GM18909 (cell line): ENCODE measurements around the gene AFDN.

Source experiments
- ATAC-seq: cut with Tn5 transposase; IDR thresholded peaks from one replicate; pipeline ENCODE4 v1.9.1; 2021; ENCODE audit warnings: mild to moderate bottlenecking; ENCODE audit not compliant: unreplicated experiment, poor library complexity

AFDN gene

GRCh38 chr6:167795321-167795811 lies 31.3 kb upstream of the AFDN start:
- ATAC-seq = no peak

GRCh38 chr6:167795874-167796191 lies 30.9 kb upstream of the AFDN start:
- ATAC-seq = no peak

DNA sequence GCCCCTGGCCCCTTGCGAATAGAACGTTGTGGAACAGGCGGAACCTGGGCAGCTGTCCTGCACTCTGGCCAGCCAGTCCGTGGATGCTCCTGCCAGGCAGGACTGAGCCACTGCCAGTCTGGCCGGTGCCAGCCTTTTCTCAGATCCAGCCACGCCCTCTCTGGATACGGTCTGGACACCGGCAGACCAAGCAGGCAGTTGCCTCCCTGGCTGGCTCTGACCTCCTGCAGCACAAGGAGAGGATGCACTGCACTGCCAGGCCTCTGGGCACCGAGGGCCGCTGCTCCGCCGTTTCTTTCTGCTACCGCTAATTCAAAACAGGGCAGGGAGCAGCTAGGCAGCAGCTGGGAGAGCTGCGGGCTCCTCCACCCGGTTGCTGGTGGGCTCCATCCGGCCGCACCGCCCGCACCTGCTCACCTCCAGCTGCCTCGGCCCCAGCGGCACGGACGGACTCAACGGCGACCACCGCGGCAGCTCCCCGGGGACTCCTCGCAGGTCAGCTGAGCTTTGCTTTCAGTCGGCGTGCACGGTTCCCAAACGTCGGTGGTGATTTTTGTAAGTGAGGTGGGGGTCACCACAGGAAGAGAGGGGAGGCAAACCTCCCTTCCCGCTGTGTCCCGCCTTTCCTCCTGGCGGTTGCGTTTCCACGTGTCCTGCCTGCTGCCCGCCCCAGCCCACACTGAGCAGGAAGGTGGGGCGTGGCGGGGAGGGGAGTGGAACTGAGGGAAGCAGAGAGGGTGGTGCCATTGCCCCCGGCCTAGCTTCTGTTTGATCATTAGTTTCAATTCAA lies 30.3 kb upstream of the AFDN start:
- ATAC-seq = no peak

- no peak for ATAC-seq
These were observed 29.7 kb upstream of the AFDN start for GRCh38 chr6:167797011-167797471.

GRCh38 chr6:167797476-167798265 lies 29.0 kb upstream of the AFDN start:
- ATAC-seq = no peak

GRCh38 chr6:167798453-167798852 lies 28.3 kb upstream of the AFDN start:
- no peak for ATAC-seq

DNA sequence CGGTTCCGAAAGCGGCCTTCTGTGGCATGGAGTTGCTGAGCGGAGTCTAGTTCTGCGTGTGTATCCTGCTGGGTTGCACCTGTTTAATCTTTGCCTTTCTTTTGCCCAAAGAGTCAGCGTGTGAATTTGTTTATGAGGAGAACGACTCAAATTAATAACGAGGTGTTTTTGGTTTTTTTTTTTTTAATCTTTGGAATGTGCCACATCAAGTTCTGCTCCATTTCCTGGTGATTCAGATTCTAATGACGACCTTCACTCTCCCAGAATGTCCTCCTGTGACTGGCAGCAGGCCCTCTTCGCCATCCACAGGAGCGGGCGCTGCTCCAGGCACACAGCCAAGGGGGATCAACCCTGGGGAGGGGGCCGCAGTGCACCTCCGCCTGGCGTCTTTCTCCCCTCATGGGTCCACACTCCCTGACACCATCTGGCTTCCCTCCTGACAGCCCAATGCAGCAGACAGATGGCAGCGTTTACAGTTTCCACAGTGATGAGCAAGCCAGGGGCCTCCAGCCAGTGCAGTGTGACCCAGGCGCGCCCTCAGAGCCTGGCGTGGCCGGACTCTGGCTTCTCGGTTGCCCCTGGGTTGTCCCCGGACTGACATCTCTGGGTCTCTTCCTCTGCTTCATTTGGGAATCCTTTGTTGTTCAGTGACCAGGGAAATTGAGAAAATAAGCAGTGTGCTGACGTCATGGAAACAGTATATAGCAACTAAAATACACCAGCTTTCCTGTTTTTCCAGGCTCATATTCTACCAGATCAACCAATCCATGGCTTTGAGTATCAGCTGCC lies 27.5 kb upstream of the AFDN start:
- ATAC-seq = no peak

DNA sequence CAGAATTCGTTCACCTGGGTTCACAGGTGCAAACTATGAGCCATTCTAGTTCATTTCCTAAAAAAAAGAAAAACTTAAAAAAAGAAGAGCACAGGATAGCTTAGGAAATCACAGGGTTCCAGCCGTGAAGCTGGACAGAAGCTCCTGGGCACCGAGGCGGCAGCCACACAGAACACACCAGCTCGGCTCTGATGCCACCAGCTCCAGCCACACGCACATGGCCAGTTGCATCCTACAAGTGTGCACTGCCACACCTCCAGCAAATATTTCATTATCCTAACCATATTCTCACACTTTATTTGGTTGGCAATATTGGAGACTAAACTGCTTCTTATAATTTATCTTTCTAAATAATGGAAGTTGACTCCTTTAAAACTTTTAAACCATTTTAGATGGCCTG lies 26.2 kb upstream of the AFDN start:
- ATAC-seq = no peak

GRCh38 chr6:167801263-167801662 lies 25.4 kb upstream of the AFDN start:
- no peak for ATAC-seq

- ATAC-seq = no peak
These were observed 24.4 kb upstream of the AFDN start for GRCh38 chr6:167802339-167802738.

- no peak for ATAC-seq
These were observed 22.9 kb upstream of the AFDN start for GRCh38 chr6:167803816-167804215.

GRCh38 chr6:167804281-167805013 lies 22.3 kb upstream of the AFDN start:
- ATAC-seq = no peak

DNA sequence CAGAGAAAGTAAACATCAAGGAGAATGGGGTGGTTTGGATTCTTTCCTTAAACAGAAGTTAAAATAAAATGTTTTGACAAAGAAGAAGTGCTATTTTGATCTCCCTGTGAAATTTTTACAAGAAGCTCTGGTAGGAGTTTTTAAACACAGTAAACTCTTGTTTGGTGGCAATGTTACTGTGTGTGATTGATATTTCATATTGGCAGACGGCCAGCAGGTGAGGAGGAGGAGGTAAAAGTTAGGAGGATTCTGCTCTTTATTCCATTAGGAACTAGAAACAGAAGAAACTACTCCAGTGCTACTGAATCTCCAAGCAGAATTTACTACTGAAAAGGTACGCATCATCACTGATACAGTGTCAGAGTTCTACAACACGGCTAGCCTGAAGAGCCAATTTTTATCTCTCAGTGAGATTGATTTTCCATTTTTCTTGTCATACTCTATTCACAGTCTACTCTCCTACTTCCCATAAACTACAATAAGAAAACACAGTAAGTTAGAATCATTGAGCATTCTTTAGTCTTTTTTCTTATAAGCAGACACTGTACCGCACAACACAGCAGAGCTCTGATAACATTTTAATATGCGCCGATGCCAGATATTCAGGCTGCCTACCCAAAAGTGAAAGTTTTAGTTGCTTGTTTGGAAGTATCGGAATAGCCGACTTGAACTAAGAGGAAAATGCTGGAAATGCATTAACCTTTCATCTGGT lies 21.2 kb upstream of the AFDN start:
- ATAC-seq = no peak

DNA sequence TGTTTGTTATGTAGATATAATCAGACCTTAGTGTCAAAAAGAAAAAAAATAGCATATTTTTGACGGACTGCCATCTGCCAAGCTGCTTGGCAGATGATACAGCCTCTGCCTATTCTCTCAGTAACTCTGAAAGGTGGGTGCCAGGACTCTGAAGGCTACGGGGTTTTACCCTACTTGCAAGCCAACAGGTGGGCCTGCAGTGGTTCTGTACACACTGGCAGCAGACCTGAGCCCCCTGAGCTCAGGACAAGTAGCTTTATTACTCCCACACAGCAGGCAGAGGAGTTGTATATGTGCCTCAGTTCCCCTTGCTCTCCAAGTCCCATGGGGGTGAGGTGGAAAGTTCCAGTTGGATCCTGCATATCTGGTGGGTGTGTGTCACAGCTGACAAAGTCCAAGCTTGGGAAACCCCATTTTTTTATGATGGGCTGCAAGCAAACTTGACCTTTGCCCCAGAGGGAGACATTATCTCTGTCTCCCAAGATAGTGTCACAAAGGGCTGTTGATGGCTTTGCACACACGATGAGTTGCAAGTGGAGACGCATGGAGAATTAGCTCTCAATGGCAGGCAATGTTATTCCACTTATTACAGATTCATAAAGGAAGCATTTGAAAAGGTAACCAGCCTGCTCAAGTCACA lies 20.5 kb upstream of the AFDN start:
- no peak for ATAC-seq

DNA sequence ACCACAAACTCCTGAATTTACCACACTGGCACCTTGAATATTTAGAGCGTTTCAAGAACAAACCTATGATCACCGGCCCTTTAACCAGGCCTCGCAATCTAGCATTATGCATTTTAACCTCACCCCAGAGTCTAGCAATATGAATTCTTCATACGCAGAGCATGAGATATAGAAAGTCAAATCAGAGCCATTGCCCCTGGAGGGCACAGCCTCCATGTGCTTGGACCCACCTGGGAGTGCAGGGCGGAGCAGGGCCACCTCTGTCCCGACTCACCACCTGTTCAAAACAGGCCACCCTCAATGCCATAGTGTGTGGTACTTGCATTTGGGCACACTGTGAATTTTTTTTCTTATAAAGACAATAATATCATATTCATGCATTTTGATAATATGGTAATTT lies 19.5 kb upstream of the AFDN start:
- ATAC-seq = no peak

GRCh38 chr6:167807756-167808155 lies 19.0 kb upstream of the AFDN start:
- ATAC-seq = no peak

- ATAC-seq = no peak
These were observed 15.7 kb upstream of the AFDN start for GRCh38 chr6:167811040-167811439.

- ATAC-seq = no peak
These were observed 15.1 kb upstream of the AFDN start for GRCh38 chr6:167811442-167812087.

- no peak for ATAC-seq
These were observed 14.6 kb upstream of the AFDN start for GRCh38 chr6:167812088-167812487.
